ENCODE measurements around the gene CENPM.
"Not testable (repeated sequence)": the region's sequence is repeated elsewhere in the genome, so short reads cannot be mapped to it uniquely, and the experiment has no call there.

CENPM gene

GRCh38 chr22:41966225-41966606 is 19.3 kb upstream of the CENPM start:
- no peak for DNase-seq (ENCODE audit: low read depth)

DNA sequence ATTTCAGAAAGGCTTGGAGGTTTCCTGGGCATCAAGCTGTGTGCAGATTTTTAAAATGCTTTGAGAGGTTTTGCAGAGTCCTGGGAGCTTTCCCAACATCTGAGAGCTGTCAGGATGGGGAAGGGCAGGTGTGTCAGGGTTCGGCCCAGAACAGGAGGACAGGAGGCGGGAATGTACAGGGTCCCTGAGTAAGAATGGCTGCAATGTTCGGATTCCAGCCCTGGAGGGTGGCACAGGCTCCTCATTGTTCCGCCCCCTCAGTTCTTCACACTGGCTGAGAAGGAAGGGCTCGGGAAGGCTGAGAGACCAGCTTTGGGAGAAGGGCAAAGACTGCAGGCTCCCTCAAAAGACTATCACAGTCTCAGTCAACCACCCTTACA is 17.1 kb upstream of the CENPM start:
- DNase-seq (ENCODE audit: low read depth) = no peak

DNA sequence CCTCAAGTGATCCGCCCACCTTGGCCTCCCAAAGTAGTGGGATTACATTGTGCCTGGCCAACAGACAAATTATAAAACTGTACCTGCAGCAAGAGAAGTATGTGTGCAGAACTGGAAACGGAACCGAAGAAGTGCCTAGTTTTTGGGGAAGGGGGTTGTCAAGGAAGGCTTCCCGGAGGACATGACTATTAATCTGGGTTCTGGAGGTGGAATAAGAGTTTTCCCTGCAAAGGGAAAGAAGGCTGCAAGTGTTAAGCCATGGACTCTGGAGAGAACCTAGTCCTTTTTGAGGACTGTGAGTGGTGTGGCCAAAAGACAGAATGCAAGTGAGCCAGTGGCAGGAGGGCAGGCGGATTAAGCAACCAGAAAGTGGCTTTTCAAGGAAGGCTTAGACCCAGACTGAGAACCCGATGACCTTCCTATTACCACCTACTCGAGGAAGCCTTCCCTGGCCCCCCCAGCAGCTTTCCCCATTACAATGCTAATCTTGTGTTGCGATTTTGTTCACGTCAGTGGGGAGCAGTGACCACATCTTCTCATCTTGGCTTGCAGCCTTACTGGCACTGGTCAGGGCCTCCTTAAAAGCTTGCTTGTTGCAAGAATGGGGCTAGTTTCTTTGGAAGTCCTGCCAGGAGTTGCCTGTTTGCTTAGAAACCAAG is 16.6 kb upstream of the CENPM start:
- DNase-seq (ENCODE audit: low read depth) = no peak

DNA sequence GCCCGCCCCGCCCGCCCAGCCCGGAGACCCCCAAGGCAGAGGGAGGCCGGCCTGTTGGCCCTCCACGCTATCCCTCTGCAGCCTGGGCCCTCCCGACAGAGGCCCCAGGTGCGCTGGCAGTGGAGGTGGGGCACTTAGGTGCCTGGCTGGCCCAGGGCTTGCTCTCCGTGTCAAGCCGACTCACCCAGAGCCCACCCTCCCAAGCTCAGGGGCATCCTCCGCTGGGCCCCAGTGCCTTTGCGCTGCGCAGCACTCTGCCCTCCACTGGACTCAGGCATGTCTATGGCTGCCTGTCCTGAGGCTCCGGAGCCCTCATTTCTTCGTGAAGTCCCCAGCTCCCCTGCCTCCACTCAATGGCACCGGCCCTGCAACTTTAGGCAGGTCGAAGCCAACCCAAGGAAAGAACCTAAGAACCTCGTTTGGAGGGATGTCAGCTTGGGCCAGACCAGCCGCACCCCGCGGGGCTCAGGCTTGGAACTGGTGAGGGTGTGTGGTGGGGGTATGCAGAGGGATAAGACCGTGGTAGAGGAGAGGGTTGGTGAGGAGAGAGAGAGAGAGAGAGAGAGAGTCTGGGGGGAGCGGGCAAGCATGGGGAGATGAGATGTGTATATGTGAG is 11.1 kb upstream of the CENPM start:
- no peak for DNase-seq (ENCODE audit: low read depth)

DNA sequence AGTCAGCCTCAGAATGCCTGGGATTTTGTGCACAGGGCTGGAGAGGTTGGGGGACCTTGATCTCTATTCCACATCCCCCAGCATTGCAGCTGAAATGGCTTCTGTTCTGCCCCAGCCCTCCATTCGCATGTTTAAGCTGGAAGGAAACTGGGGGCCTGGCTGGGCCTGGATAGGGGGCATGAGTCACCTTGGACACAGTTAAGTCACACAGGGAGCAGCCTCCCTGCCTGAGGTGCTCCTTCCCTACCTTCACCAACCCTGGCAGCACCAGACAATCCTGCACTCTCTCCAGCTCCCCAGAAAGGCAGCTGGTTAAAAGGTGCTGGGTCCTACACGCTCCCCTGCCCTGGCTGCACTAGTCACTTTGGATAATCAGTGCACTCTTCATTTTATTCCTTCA is 5.8 kb upstream of the CENPM start:
- DNase-seq (ENCODE audit: low read depth) = no peak

- no peak for DNase-seq (ENCODE audit: low read depth)
These were observed 5.0 kb upstream of the CENPM start, which contains the start of gene SMIM45 for GRCh38 chr22:41951898-41952474. Gene SMIM45, plus strand, starts transcription at chr22:41952150.

DNA sequence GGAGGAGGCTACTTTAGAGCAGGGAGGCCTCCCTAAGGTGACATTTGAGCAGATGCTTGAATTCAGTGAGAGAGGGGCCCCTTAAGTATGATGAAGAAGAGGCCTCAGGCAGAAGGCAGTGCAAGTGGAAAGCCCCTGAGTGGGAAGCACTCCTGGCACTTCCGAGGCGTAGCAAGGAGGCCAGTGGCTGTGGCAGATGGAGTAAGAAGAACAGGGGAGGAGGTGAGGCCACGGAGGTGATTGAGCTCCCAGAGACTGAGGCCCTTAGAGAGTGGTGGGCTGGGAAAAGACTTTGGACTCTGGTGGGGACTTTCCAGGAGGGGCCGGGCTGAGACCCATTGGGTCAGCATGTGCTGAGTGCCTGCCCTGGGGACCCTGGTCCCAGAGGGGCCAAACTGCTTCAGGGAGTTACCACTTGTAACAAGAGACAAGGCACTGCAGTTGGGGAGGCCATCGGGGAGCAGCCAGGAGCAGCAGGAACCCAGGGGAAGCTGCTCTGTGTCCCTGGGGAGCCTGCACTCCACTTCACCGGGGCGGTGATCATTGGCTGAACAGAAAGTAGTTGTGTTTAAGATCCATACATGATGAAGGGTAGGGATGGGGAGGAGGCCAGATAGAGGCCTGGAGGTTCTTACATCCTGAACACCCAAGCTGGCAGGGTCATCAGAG is 2.5 kb upstream of the CENPM start:
- DNase-seq (ENCODE audit: low read depth) = no peak

DNA sequence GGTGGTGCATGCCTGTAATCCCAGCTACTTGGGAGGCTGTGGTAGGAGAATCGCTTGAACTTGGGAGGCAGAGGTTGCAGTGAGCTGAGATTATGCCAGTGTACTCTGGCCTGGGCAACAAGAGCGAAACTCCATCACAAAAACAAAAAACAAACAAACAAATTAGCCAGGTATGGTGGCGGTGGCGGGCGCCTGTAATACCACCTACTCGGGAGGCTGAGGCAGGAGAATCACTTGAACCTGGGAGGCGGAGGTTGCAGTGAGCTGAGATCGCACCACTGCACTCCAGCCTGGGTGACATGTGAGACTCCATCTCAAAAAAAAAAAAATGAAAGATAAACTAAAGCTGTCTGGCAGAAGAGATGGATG is 2.0 kb upstream of the CENPM start:
- DNase-seq (ENCODE audit: low read depth) = not testable (repeated sequence)

GRCh38 chr22:41948142-41948541 is 1.2 kb upstream of the CENPM start:
- no peak for DNase-seq (ENCODE audit: low read depth)

- DNase-seq (ENCODE audit: low read depth) = no peak
These were observed 600 bp upstream of the CENPM start for GRCh38 chr22:41947424-41948080.

DNA sequence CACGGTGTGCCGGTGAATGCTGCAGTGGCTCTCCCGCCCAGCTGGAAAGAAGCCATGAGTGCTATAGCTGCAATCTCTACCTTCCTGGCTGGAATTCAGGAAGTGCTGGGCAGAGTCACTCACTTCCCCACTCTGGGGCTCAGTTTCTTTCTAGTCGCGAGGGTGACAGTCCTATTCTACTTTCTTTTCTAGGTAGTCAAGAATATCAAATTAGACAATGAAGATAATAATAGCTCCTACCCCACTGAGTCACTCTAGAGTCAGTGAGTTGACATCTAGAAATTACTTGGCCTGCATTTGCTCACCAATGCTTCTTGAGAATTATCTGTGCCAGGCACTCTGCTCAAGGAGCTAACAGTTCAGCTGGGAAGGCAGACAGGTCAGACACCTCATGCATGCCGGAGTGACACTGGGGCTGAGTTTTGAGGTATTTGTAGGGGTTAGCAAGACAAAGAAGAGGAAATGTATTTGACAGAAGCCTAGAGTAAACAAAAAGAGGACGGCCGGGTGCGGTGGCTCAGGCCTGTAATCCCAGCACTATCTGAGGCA is 3.2 kb downstream of the CENPM start:
- no peak for DNase-seq (ENCODE audit: low read depth)

- DNase-seq (ENCODE audit: low read depth) = peak; percentile 51
These were observed 5.9 kb downstream of the CENPM start for GRCh38 chr22:41940832-41941765.

DNA sequence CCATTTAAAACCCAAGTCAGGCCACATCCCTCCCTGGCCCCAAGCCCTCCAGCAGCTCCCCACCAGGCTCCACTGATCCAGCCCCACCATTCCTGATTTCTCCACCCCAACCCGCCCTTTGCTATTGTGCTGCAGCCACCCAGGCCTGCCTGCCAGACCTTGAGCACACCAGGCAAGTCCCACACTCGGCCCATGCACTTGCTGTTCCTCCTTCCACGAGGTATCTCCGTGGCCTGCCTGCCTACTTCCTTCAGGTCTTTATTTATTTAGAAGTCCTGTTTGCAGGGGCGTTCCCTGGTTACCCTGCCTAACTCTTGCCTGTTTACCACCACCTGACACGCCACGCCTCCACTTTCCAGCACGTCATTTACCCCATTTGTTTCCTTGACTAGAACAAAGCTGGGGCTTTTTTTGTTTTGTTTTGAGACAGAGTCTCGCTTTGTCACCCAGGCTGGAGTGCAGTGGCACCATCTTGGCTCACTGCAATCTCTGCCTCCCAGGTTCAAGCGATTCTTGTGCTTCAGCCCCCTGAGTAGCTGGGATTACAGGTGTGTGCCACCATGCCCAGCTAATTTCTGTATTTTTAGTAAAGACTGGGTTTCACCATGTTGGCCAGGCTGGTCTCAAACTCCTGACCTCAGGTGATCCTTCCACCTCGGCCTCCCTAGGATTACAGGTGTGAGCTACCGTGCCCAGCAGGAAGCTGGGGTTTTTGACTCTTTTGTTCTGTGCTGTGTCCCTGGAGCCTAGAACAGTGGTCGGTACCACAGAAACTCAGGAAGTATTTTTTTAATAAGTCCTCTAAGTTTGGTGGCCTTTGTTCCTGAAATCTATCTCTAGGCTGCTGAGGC is 6.7 kb downstream of the CENPM start:
- DNase-seq (ENCODE audit: low read depth) = peak; percentile 51

DNA sequence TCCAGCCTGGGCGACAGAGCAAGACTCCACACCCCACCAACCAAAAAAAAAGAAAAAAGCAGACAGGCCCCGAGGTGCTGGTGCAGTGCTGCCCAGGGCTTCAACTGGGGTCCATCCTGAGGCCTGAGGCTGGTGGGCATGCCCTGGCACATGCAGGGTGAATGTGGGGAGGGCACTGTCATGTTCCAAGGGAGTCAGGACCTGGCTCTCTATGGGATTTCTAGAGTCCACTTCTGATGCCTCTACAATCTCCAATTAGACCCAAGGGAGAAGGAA is 10.1 kb downstream of the CENPM start:
- DNase-seq (ENCODE audit: low read depth) = no peak

- no peak for DNase-seq (ENCODE audit: low read depth)
These were observed 11.4 kb downstream of the CENPM start for GRCh38 chr22:41935509-41935908.

- DNase-seq (ENCODE audit: low read depth) = no peak
These were observed 12.0 kb downstream of the CENPM start for GRCh38 chr22:41935015-41935351.

DNA sequence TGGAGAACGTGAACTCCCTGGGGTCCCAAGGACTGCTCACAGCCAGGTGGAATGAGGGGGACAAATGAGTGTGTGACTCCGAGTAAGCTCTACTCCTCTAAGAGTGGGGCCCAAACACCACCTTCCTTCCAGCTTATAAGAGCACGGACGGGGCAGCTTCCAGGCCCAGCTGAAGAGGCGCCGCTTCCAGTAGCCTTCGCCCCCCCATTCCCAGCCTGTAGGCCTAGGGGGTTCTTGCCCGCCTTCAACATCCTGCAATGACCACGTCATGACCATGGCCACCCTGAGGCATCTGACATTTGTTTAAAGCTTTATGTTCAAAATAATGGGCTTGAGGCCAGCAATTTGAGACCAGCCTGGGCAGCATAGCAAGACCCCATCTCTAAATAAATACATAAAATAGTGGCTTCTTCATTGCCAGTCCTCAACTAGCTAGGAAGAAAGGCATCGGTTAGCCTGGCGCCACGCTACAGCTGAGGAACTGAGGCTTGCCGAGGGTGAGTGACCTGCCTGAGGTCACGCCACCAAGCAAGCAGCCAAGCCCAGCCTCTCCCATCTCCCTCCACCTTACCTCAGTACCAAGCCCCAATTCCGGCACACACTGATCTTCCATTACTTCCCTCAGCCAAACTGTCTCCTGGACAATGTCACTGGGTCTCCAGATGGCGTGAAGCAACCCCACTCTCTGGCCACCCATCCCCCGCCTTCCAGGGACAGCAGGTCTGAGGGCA is 12.5 kb downstream of the CENPM start:
- no peak for DNase-seq (ENCODE audit: low read depth)

DNA sequence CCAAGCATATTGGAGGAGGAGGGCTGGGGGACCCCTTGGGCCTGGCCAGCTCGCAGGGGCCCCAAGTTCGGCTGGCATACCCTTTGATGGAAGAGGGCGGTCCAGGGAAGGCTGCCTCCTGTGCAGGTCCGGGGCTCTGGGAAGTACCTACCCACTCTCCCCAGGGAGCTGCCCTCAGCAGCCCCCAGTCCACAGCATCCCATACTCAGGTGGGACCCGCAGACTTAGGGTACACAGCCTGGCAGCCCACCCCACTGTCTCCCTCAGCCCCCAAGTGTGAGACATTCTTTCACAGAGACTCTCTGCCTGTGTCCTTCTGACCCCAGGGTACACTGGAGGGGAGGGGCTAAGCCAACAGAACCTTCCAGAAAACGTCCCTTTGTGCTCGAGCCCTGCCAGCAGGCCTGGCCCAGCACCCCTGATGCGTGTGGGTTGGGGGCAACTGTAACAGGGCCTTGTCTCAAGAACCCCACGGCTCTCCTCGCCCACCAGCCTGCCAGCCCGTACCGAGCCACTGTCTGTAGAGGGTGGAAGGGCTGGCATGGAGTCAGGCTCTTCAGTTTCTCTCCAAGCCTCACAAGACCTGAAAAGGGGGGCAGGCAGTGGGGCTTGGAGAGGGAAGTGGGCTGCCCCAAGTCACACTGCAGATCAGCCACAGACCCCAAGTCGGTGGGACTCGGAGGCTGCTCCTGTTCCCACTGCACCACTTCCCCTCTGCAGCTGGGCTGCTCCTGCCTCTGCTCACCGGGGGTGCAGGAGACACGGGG is 13.4 kb downstream of the CENPM start:
- DNase-seq (ENCODE audit: low read depth) = no peak

- DNase-seq (ENCODE audit: low read depth) = no peak
These were observed 14.6 kb downstream of the CENPM start for GRCh38 chr22:41932353-41932752.
